Kidney glomerular epithelial cell (primary cell): Measurements from ENCODE around the gene FGFBP2.

Experiments used
- DNase-seq: peaks from one replicate; lab custom pipeline; 2025; lab: John Stamatoyannopoulos, UW

Gene FGFBP2

DNA sequence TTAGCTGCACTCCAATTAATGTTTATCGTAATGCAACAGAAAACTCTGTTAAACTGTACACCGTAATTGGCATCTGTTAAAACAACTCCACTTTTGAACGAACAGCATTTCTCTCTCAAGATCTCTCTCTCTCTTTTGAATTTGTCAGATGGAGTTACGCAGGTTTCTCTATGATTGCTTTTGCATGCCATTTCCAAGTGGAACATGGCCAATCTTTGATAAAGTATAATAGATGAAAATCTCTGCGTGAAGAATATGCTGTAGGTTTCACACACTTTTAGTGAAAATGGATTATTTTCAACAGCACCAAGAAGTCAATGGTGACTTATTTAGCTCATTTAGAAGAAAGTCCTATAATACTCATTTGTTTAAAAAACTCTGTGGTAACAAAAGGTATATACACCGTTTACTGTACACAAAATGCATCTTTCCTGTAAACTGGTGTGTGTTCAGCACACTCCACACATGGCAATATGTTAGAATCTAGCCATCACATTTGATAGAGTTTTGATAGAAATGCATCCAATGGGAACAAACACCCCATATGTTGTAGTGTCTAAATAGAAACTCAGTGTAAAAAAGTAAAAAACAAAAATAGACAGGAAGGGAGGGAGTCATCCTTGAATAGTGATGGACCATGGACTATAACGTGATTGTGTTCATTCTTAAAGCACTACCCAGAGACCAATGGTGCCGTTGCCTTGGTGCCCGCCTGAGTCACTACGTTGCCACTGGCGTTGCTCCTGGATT lies 5.8 kb upstream of the FGFBP2 start:
- DNase-seq = no peak

GRCh38 chr4:15965325-15965724 lies 2.4 kb upstream of the FGFBP2 start:
- DNase-seq = no peak

GRCh38 chr4:15964159-15964558 lies 1.2 kb upstream of the FGFBP2 start:
- DNase-seq = no peak

GRCh38 chr4:15963576-15963975 lies 601 bp upstream of the FGFBP2 start:
- DNase-seq = no peak

GRCh38 chr4:15961781-15962510 lies 1.0 kb downstream of the FGFBP2 start:
- DNase-seq = no peak

GRCh38 chr4:15958562-15958961 lies 4.4 kb downstream of the FGFBP2 start:
- DNase-seq = no peak

GRCh38 chr4:15956179-15956850 lies 6.7 kb downstream of the FGFBP2 start:
- DNase-seq = peak; percentile 66

DNA sequence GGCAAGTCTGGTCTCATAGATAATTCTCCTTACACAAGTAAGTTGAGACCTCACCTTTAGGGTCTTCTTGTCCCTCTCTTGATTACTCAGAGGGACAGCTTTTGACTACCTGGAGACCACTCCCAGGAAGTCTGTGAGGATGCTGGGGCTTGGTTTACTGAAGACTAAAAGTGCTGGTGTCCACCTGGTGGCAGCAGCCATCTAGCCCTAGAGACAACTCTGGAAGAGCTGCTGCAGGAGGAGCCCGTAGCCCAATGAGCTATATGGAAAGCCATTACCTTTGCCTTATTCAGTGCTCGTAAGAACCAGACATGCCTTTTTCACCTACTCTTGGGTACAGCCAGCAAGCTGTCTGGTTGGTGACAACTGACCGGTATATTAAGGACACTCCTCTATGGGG lies 7.3 kb downstream of the FGFBP2 start:
- DNase-seq = no peak

- DNase-seq = no peak
Observed at GRCh38 chr4:15953625-15954024, 9.3 kb downstream of the FGFBP2 start.

- DNase-seq = no peak
Observed at GRCh38 chr4:15951781-15952180, 11.2 kb downstream of the FGFBP2 start.

DNA sequence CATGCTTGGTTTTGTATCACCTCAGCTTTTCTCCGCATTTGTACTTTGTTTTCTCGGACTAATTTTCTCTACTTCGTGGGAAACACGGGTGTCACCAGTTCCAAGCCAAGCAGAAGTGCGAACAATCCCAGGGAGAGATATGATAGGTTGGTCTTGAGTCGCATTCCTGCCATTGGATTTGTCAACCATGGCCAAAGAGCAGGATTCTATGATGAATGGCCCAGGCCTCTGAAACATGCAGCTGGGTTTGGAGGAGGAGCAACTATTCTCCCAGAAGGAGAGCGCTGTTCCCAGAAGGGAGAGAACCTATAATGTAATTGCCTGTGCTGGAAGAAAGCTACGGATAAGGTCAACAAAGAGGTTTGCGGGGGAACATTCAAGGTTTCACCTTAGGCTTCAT lies 14.1 kb downstream of the FGFBP2 start:
- DNase-seq = no peak

GRCh38 chr4:15947684-15948083 lies 15.3 kb downstream of the FGFBP2 start:
- DNase-seq = no peak

DNA sequence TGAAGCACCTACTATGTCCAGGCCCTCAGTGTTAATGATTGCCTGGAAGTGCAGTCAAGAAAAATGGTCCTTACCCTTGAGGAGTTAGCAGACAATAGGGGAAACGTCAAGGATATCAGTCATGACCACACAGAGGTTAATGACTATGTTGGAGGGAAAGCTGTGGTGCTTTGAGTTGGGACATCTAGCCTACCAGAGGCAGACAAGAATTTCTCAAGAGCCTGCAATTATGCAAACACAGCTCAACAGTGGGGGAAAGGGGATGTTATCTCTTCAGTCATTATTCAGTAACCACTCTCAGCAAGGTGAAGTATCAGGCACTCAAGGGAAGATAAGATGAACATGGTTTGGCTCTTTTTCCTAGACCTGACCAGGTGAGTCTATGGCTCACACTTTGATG lies 17.5 kb downstream of the FGFBP2 start:
- no peak for DNase-seq

- DNase-seq = no peak
Observed at GRCh38 chr4:15944895-15945294, 18.1 kb downstream of the FGFBP2 start.

- no peak for DNase-seq
Observed at GRCh38 chr4:15942283-15942682, 20.7 kb downstream of the FGFBP2 start.

DNA sequence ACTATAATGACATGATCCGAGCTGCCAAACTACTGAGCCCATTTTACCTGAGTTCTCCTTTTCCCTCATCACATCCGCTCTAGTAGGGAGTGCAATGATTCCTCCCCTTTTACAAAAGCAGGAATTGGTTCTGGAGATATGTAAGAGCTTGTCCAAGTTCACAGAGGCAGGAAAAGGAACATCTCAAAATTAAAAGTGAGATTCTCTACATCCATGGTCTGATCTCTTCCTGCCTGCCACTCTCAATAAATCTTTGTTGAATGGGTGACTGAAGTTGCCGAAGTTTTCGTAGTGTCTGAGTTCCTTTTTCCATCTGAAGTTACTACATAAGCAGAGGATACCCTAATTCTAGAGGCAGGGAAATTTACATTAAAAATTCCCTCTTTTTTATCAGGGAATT lies 24.3 kb downstream of the FGFBP2 start, which contains the start of gene FGFBP1:
TSS of gene FGFBP1 (minus strand) at position 101 of the 400 bp plus-strand sequence. CDS start 2,108 bp downstream, outside the sequence.
- no peak for DNase-seq

- DNase-seq = peak; percentile 22
Observed at GRCh38 chr4:15938182-15938581, 24.8 kb downstream of the FGFBP2 start.

DNA sequence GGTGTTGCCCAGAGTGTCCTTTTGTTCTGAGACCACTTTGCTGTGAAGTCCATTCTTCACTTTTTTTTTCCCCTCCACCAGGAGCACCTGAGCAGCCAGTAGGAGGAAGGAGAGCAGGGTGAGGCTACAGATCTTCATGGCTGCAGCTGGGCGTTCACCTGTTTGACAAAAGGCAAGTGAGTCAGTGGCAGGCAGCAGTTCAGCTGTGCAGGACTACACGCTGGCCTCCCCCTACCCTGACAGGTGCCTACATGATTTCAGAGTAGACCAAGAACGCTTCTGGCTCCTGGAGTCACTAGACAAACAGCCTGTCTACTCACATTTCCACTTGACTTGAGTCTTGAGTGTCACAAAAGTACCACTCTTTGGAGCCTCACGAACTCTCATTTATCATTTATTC lies 26.5 kb downstream of the FGFBP2 start:
- DNase-seq = no peak

DNA sequence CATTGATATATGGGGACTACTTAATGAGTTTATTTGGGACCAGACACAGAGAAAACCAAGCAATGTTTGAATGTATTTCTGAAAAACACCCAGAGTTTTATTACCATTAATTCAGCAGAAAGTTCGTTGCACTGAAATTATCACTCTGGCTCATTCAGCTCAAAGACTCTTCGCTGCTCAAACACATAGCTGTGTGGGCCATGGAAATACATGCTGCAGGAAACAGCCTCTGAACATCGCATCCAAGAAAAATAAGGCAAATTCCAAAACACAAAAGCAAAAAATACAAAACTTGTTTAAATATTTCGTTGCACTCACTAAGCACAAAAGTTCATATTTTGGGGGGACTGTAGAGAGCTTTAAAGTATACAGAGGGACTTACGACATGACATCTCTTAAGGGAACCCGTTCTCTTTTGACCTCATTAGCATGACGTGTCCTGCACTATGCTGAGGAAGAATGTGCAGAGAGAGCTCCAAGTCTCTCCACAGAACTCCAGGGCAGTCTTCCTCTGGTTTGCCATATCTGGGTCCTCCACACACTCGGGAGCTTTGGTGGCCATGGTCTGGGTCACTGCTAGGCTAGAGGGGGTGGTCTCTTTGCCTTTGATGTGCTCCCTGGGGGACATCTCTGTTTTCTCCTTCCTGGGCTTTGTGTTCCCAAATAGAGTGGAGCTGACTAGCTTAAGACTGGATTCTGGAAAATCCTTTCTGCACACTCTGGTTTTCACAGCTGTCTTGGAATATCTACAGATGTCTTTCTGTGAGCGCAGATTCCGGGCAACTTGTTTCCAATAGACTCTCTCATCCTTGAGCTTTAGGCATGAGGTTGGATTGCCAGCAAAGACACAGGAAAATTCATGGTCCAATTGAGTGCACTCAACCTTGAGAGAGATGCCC lies 27.2 kb downstream of the FGFBP2 start:
- no peak for DNase-seq

- no peak for DNase-seq
Observed at GRCh38 chr4:15934259-15934658, 28.7 kb downstream of the FGFBP2 start.

GRCh38 chr4:15931451-15932210 lies 31.3 kb downstream of the FGFBP2 start:
- DNase-seq = no peak
